K562 (cell line): ENCODE results near the gene NES. TPM values are rescaled to one million over a fixed set of nuclear protein-coding genes. Genes with fewer than 3 reads are reported as not detected.

Source experiments
- CBFA2T3 ChIP-seq: fragments of 450-650 bp; IDR thresholded peaks from 2 replicates; pipeline ENCODE4 v1.6.1; 2017
- FOXP4 ChIP-seq: sonication (generic); formaldehyde crosslinking; IDR thresholded peaks from 2 replicates; pipeline ENCODE4 v1.8.0; 2022; ENCODE audit warnings: mild to moderate bottlenecking, missing genetic modification reagents, borderline replicate concordance
- HNRNPH1 ChIP-seq: fragments of 200-400 bp; formaldehyde crosslinking; optimal IDR thresholded peaks from 2 replicates; pipeline ENCODE3; 2017; ENCODE audit warnings: low read depth, mild to moderate bottlenecking, low read length, moderate library complexity
- MAZ ChIP-seq, 2 experiments: fragments of 450-650 bp in 1 of 2; sonication (generic) in 1 of 2; formaldehyde crosslinking; IDR thresholded peaks in 1 of 2; conservative IDR thresholded peaks in 1 of 2; 2 replicates each; pipeline versions ENCODE4 v1.4.0 to v1.5.0; 2020; ENCODE audit warnings: mild to moderate bottlenecking in 1 of 2, missing genetic modification reagents in 1 of 2
- MCM7 ChIP-seq, 2 experiments: fragments of 450-650 bp; IDR thresholded peaks; 2 replicates each; pipeline ENCODE4 v1.6.1; 2016 to 2018
- MED1 ChIP-seq: sonication (generic); formaldehyde crosslinking; IDR thresholded peaks from 2 replicates; pipeline ENCODE4 v1.8.1; 2023; ENCODE audit warnings: missing genetic modification reagents, borderline replicate concordance
- NONO ChIP-seq, 2 experiments: fragments of 200-400 bp in 1 of 2; fragments of 450-650 bp in 1 of 2; formaldehyde crosslinking in 1 of 2; IDR thresholded peaks; 2 replicates each; pipeline ENCODE4 v1.6.1; 2017; ENCODE audit warnings: low read depth in 2 of 2, mild to moderate bottlenecking in 2 of 2, moderate library complexity in 2 of 2, low read length in 1 of 2
- PHF8 ChIP-seq: fragments of 200-600 bp; sonication (generic); IDR thresholded peaks from 2 replicates; pipeline ENCODE4 v1.6.1; 2012; ENCODE audit warnings: mixed run types, mild to moderate bottlenecking, inconsistent platforms, low read length, moderate library complexity, borderline replicate concordance
- PML ChIP-seq: IDR thresholded peaks from 2 replicates; pipeline ENCODE4 v1.6.1; 2012; ENCODE audit warnings: low read length, inconsistent platforms
- POLR2A ChIP-seq: fragments of 450-650 bp; conservative IDR thresholded peaks from 2 replicates; pipeline ENCODE4 v1.6.1; 2016
- SLC30A9 ChIP-seq: fragments of 250-450 bp; sonication (Bioruptor Pico); IDR thresholded peaks from 2 replicates; pipeline ENCODE4 v1.8.0; 2022; ENCODE audit warnings: mild to moderate bottlenecking, moderate library complexity
- SMAD4 ChIP-seq: fragments of 250-450 bp; sonication (Bioruptor Pico); conservative IDR thresholded peaks from 2 replicates; pipeline ENCODE4 v1.8.0; 2021; ENCODE audit warnings: inconsistent platforms, mild to moderate bottlenecking, moderate library complexity
- ZBTB12 ChIP-seq: fragments of 250-450 bp; sonication (Bioruptor Pico); IDR thresholded peaks from 2 replicates; pipeline ENCODE4 v1.4.0; 2020
- ZBTB9 ChIP-seq: fragments of 450-650 bp; formaldehyde crosslinking; IDR thresholded peaks from 2 replicates; pipeline ENCODE4 v1.4.0; 2020; ENCODE audit warnings: mild to moderate bottlenecking, moderate library complexity
- ZKSCAN8 ChIP-seq: fragments of 200-800 bp; sonication (Bioruptor generic); IDR thresholded peaks from 2 replicates; pipeline ENCODE4 v1.6.1; 2016; ENCODE audit warnings: missing genetic modification characterization, missing compliant biosample characterization
- ZNF174 ChIP-seq: fragments of 250-450 bp; sonication (Bioruptor Pico); IDR thresholded peaks from 2 replicates; pipeline ENCODE4 v1.4.0; 2020; ENCODE audit warnings: mild to moderate bottlenecking
- ZNF277 ChIP-seq: fragments of 250-450 bp; sonication (Bioruptor Pico); IDR thresholded peaks from 2 replicates; pipeline ENCODE4 v1.8.0; 2022; ENCODE audit warnings: inconsistent platforms, mild to moderate bottlenecking, moderate library complexity, borderline replicate concordance
- ZNF347 ChIP-seq: fragments of 450-650 bp; formaldehyde crosslinking; IDR thresholded peaks from 2 replicates; pipeline ENCODE4 v1.4.0; 2020; ENCODE audit warnings: low read depth, mild to moderate bottlenecking, moderate library complexity
- ZNF589 ChIP-seq: fragments of 200-800 bp; sonication (Bioruptor generic); IDR thresholded peaks from 2 replicates; pipeline ENCODE4 v1.6.1; 2016; ENCODE audit warnings: low read depth, missing genetic modification characterization, missing compliant biosample characterization
- ZNF764 ChIP-seq: fragments of 250-450 bp; sonication (Bioruptor Pico); IDR thresholded peaks from 2 replicates; pipeline ENCODE4 v1.4.0; 2020; ENCODE audit warnings: low read depth, mild to moderate bottlenecking, moderate library complexity
- polyA plus RNA-seq, 8 experiments: library from polyadenylated mRNA; depleted of rRNA in 4 of 8; stranded (reverse) in 5 of 8; unstranded in 3 of 8; fragments of >200 nt; fragmentation: Nextera tagmentation in 2 of 8; fragmentation: Illumina TruSeq in 1 of 8; extraction: Ambion mirVana in 2 of 8; extraction: Trizol in 1 of 8; gene quantifications; 2 replicates each; pipeline versions ENCODE4 v1.2.1 to v1.2.3, GENCODE V29; 2011 to 2014; ENCODE audit warnings: inconsistent platforms in 1 of 8, missing spikeins in 1 of 8
- total RNA-seq, 7 experiments: library from RNA; depleted of rRNA in 6 of 7; stranded (reverse); fragments of >200 nt in 6 of 7; fragmentation: Illumina TruSeq in 2 of 7; extraction: Trizol in 2 of 7; gene quantifications; 2 replicates each; pipeline versions ENCODE4 v1.2.1 to v1.2.3, GENCODE V29; 2011 to 2021; ENCODE audit warnings: low replicate concordance in 1 of 7

Gene NES
- total and polyA plus RNA-seq, 9 of the 15 experiments (the other 6 are each of a cell fraction or from before 2014, with no cell fraction given), result 0.10 to 8.6 (median 4.2) TPM

- TF ChIP-seq ZNF277 (CRISPR knock-in tag) (no peak), NONO (IDR thresholded peaks at IDR 0.05; ENCODE audit: low read depth in 2 of 2, low read length in 1 of 2) (no peak), ZNF174 (CRISPR knock-in tag) (no peak), PHF8 (peak; percentile 31; the same call in 1 of the 2 replicates), ZNF589 (peak; percentile 77), MAZ (CRISPR knock-in tag; conservative IDR thresholded peaks at IDR 0.05 in 1 of 2, IDR thresholded peaks at IDR 0.05 in 1 of 2) (peak; percentile 45 to 97; a peak in 3 of 4 replicates), MCM7 (IDR thresholded peaks at IDR 0.05) (no peak), SMAD4 (CRISPR knock-in tag) (peak; percentile 75), ZBTB12 (no peak), SLC30A9 (no peak), ZNF764 (CRISPR knock-in tag) (no peak), FOXP4 (CRISPR knock-in tag) (peak; percentile 59; the same call in 1 of the 2 replicates), HNRNPH1 (no peak), PML (peak; percentile 24; the same call in 1 of the 2 replicates), CBFA2T3 (no peak), ZKSCAN8 (CRISPR knock-in tag) (peak; percentile 48; the same call in 1 of the 2 replicates), ZBTB9 (CRISPR knock-in tag) (peak; percentile 89), ZNF347 (no peak), POLR2A (0 out of 2 replicates have a peak, but pooled peaks have one; percentile 30), MED1 (CRISPR knock-in tag) (no peak)
Observed at GRCh38 chr1:156693848-156694689, 16.9 kb upstream of the NES start (continued).
